KMS-11 (cell line): ENCODE data around the gene FBXO34.
"Not testable (repeated sequence)": the region's sequence is repeated elsewhere in the genome, so short reads cannot be mapped to it uniquely, and the experiment has no call there.

Source experiments
- H2AFZ ChIP-seq: fragments of 200-600 bp; sonication (generic); 2 replicates; pipeline ENCODE4 v1.6.1; 2016; ENCODE audit warnings: antibody characterized with exemption, mixed run types, low read depth
- H3K27ac ChIP-seq: fragments of 200-600 bp; sonication (generic); 2 replicates; pipeline ENCODE4 v1.6.1; 2016; ENCODE audit warnings: mild to moderate bottlenecking, mixed run types
- H3K27me3 ChIP-seq: fragments of 200-600 bp; sonication (generic); 2 replicates; pipeline ENCODE4 v1.6.1; 2017; ENCODE audit warnings: mild to moderate bottlenecking, low read depth, mixed run types, moderate library complexity; ENCODE audit not compliant: insufficient read depth
- H3K36me3 ChIP-seq: fragments of 200-600 bp; sonication (generic); 2 replicates; pipeline ENCODE4 v1.6.1; 2017; ENCODE audit warnings: mild to moderate bottlenecking, mixed run types; ENCODE audit not compliant: insufficient read depth
- H3K4me1 ChIP-seq: fragments of 200-600 bp; sonication (generic); 2 replicates; pipeline ENCODE4 v1.6.1; 2016; ENCODE audit warnings: mild to moderate bottlenecking, low read depth, mixed run types; ENCODE audit not compliant: poor library complexity, severe bottlenecking
- H3K4me2 ChIP-seq: fragments of 200-600 bp; sonication (generic); 2 replicates; pipeline ENCODE4 v1.7.0; 2016; ENCODE audit warnings: mild to moderate bottlenecking, mixed run types
- H3K4me3 ChIP-seq: fragments of 200-600 bp; sonication (generic); IDR thresholded peaks from 2 replicates; pipeline ENCODE4 v1.6.1; 2017; ENCODE audit warnings: low read depth, low read length, mixed read lengths; ENCODE audit not compliant: insufficient read depth
- H3K79me2 ChIP-seq: fragments of 200-600 bp; sonication (generic); 2 replicates; pipeline ENCODE4 v1.6.1; 2016; ENCODE audit warnings: low read depth, mixed run types; ENCODE audit not compliant: insufficient read depth
- H3K9ac ChIP-seq: fragments of 200-600 bp; sonication (generic); 2 replicates; pipeline ENCODE4 v1.6.1; 2016; ENCODE audit warnings: mild to moderate bottlenecking, mixed run types
- H4K20me1 ChIP-seq: fragments of 200-600 bp; sonication (generic); 2 replicates; pipeline ENCODE4 v1.6.1; 2016; ENCODE audit warnings: mild to moderate bottlenecking, mixed run types; ENCODE audit not compliant: insufficient read depth
- TF ChIP-seq, protein P1 (sequence below): fragments of 200-600 bp; sonication (generic); conservative IDR thresholded peaks from 2 replicates; pipeline ENCODE4 v1.6.1; 2017; ENCODE audit warnings: low read depth, mild to moderate bottlenecking, antibody characterized with exemption, low read length, moderate library complexity, mixed read lengths

Gene FBXO34

DNA sequence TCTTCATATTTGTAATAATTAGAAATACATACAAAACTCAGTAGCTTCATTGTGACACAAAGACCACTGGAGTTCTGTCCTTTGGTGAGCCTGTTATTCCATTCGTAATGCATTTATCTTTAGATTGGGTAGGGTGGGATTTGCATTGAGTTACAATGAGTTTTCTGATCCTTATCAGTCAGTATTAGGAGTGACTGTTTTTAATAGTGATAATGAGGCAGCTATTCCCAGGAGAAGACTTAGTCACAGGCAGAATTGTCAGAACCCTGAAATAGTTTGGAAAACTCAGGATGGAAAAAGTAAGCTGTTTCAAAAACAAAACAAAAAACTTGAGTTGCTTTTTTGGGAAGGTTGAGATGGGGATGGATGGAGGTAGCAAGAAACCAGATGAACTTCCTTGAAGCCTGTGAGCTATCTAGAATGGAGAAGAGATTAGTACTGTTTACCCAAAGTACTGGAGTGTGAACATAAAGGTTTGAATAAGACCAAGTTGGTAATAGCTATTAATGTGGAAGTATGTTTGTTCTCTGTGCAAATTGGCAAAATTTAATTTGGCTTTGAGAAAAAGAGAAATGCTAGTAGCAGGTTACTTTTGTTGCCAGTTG lies 38.6 kb downstream of the FBXO34 start:
- Histone ChIP-seq H3K4me1 (no peaks in the 10 kb centered on the region), H3K27me3 (no peaks in the 10 kb centered on the region), H3K27ac (no peak overlapping the region), H3K4me3 (no peak overlapping the region), H3K36me3 (no peaks in the 10 kb centered on the region), H2AFZ (no peak overlapping the region), H3K9ac (no peak overlapping the region), H3K4me2 (no peak overlapping the region), H4K20me1 (no peaks in the 10 kb centered on the region), H3K79me2 (no peaks in the 10 kb centered on the region)
- TF ChIP-seq, protein P1, sequence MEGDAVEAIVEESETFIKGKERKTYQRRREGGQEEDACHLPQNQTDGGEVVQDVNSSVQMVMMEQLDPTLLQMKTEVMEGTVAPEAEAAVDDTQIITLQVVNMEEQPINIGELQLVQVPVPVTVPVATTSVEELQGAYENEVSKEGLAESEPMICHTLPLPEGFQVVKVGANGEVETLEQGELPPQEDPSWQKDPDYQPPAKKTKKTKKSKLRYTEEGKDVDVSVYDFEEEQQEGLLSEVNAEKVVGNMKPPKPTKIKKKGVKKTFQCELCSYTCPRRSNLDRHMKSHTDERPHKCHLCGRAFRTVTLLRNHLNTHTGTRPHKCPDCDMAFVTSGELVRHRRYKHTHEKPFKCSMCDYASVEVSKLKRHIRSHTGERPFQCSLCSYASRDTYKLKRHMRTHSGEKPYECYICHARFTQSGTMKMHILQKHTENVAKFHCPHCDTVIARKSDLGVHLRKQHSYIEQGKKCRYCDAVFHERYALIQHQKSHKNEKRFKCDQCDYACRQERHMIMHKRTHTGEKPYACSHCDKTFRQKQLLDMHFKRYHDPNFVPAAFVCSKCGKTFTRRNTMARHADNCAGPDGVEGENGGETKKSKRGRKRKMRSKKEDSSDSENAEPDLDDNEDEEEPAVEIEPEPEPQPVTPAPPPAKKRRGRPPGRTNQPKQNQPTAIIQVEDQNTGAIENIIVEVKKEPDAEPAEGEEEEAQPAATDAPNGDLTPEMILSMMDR, result no peak

DNA sequence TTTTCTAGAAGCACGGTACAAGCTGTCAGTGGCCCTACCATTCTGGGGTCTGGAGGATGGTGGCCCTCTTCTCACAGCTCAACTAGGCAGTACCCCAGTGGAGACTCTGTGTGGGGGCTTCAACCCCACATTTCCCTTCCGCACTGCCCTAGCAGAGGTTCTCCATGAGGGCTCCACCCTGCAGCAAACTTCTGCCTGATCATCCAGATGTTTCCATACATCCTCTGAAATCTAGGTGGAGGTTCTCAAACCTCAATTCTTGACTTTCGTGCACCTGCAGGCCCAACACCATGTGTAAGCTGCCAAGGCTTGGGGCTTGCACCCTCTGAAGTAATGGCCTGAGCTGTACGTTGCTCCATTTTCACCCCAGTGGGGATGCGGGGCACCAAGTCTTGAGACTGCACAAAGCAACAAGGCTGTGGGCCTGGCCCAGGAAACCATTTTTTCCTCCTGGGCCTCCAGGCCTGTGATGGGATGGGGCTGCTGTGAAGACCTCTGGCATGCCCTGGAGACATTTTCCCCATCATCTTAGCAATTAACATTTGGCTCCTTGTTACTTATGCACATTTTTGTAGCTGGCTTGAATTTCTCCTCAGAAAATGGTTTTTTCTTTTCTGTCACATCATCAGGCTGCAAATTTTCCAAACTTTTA lies 41.3 kb downstream of the FBXO34 start:
- not testable (repeated sequence) for H3K4me1 ChIP-seq, H3K27me3 ChIP-seq, H3K9ac ChIP-seq, H3K4me2 ChIP-seq, H2AFZ ChIP-seq, H3K4me3 ChIP-seq, H3K79me2 ChIP-seq, H3K36me3 ChIP-seq, H3K27ac ChIP-seq, H4K20me1 ChIP-seq

DNA sequence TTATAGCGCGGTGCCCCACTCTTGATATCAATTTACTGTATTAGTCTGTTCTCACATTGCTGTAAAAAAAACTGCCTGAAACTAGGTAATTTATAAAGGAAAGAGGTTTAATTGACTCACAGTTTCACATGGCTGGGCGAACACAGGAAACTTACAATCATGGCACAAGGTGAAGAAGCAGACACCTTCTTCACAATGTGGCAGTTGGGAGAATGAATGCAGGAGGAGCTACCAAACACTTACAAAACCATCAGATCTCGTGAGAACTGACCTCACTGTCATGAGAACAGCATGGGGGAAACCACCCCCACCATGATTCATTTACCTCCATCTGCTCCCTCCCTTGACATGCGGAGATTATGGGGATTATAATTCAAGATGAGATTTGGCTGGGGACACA lies 42.3 kb downstream of the FBXO34 start:
- H2AFZ ChIP-seq, result no peak overlapping the region
- TF ChIP-seq, protein P1, result no peak
- no peaks in the 10 kb centered on the region for H3K79me2 ChIP-seq
- no peaks in the 10 kb centered on the region for H3K27me3 ChIP-seq
- H3K36me3 ChIP-seq, result no peaks in the 10 kb centered on the region
- H4K20me1 ChIP-seq, result no peaks in the 10 kb centered on the region
- H3K27ac ChIP-seq, result no peak overlapping the region
- no peaks in the 10 kb centered on the region for H3K4me1 ChIP-seq
- no peak overlapping the region for H3K4me3 ChIP-seq
- no peak overlapping the region for H3K4me2 ChIP-seq
- no peak overlapping the region for H3K9ac ChIP-seq

DNA sequence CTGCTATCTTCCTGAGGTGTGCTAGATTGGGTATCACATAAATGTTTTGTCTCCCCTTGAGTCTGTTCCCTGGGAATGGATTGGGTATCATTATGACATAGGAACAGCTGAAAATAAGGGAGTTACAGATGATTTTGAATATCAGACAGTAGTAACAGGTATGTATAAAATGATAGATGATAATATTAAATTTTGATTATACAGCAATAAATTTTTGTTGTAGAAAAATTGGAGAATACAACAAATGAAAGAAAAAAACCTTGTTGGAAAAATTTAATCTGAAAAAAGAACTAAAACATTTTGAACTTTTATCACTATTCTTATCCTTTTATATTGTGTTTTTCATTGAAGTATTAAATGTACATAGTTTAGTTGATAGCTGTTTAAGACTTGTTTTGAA lies 43.2 kb downstream of the FBXO34 start:
- Histone ChIP-seq H3K27ac (no peak overlapping the region), H3K4me1 (no peaks in the 10 kb centered on the region), H3K27me3 (no peaks in the 10 kb centered on the region), H3K79me2 (no peaks in the 10 kb centered on the region), H2AFZ (no peak overlapping the region), H3K4me3 (no peak overlapping the region), H3K9ac (no peak overlapping the region), H3K4me2 (no peak overlapping the region), H3K36me3 (no peaks in the 10 kb centered on the region), H4K20me1 (no peaks in the 10 kb centered on the region)
- TF ChIP-seq, protein P1, result no peak

DNA sequence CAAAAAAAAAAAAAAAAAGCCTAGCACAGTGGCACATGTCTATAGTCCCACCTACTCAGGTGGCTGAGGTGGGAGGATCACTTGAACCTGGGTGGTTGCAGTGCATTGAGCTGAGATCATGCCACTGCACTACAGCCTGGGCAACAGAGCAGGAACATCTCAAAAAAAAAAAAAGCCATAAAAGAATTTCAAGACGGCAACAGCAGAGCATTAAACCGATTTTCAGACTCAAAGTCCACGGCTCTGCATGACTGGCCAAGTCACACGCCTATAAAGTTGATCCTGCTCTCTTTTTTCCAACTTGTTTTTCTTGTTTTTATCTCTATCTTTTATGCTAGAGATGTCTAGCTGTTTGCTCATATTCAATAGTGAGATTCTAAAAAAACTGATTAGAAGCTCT lies 45.3 kb downstream of the FBXO34 start:
- no peaks in the 10 kb centered on the region for H3K79me2 ChIP-seq
- TF ChIP-seq, protein P1, result no peak
- no peak overlapping the region for H3K27ac ChIP-seq
- no peaks in the 10 kb centered on the region for H3K36me3 ChIP-seq
- no peaks in the 10 kb centered on the region for H4K20me1 ChIP-seq
- H3K4me2 ChIP-seq, result no peak overlapping the region
- H3K9ac ChIP-seq, result no peak overlapping the region
- H3K4me3 ChIP-seq, result no peak overlapping the region
- H3K27me3 ChIP-seq, result no peaks in the 10 kb centered on the region
- H2AFZ ChIP-seq, result no peak overlapping the region
- no peaks in the 10 kb centered on the region for H3K4me1 ChIP-seq
